Lower lobe of right lung (tissue), 2 donors: Measurements from ENCODE around the gene SEC63. TPM values are rescaled to one million over a fixed set of nuclear protein-coding genes. Genes with fewer than 3 reads are reported as not detected.

Source experiments
- ATAC-seq, 2 donors: fragments of 200-7000 bp; cut with Tn5 transposase; one replicate each; pipeline ENCODE4 v1.9.1; 2020 to 2022; ENCODE audit warnings: mild to moderate bottlenecking in 2 of 2, moderate library complexity in 2 of 2
- DNase-seq: peaks from one replicate; pipeline ENCODE4 v3.0.0-alpha.2; 2020
- H3K27ac ChIP-seq: fragments of 200-600 bp; one replicate; pipeline ENCODE4 v1.8.0; 2022
- H3K27me3 ChIP-seq: fragments of 200-600 bp; one replicate; pipeline ENCODE4 v1.8.0; 2022; ENCODE audit warnings: low read depth
- H3K36me3 ChIP-seq: fragments of 200-600 bp; one replicate; pipeline ENCODE4 v1.8.0; 2022; ENCODE audit warnings: mild to moderate bottlenecking
- H3K4me1 ChIP-seq: fragments of 200-600 bp; one replicate; pipeline ENCODE4 v1.8.0; 2022
- H3K4me3 ChIP-seq: fragments of 200-600 bp; one replicate; pipeline ENCODE4 v1.8.0; 2022; ENCODE audit warnings: mild to moderate bottlenecking
- H3K9me3 ChIP-seq: fragments of 200-600 bp; one replicate; pipeline ENCODE4 v1.8.0; 2022
- CTCF ChIP-seq: fragments of 200-600 bp; IDR thresholded peaks from one replicate; pipeline ENCODE4 v1.8.0; 2022; ENCODE audit warnings: antibody characterized with exemption, mild to moderate bottlenecking
- intact Hi-C: fragments of 100-400 bp; cut with DNase I; formaldehyde crosslinking; loops from one replicate; pipeline ENCODE4 v1.11.0; 2022
- total RNA-seq: library from RNA; stranded (reverse); fragmentation: NEBNext Ultra II Directional; extraction: Animal tissue kit (Norgen Biotek cat#: 25700); gene quantifications from one replicate; pipeline ENCODE4 v1.2.1, GENCODE V29; 2021
- donor health status: DM: no; HTN: yes; CAD: no; lungs with severe emphysema.

The SEC63 gene
- total RNA-seq, 1 donor from 2014 or later = 96.5 TPM

GRCh38 chr6:107820338-107821261, 137.4 kb downstream of the SEC63 start:
- Histone ChIP-seq H3K36me3 (no peaks in the 10 kb centered on the region), H3K4me1 (peaks cover 27% of the 10 kb centered on the region), H3K27me3 (peaks cover 7% of the 10 kb centered on the region), H3K4me3 (peak overlapping the region; percentile 27), H3K9me3 (no peaks in the 10 kb centered on the region), H3K27ac (no peak overlapping the region)
- TF ChIP-seq CTCF = no peak
- intact Hi-C loops = no loop called here
- DNase-seq (no peak), ATAC-seq (peak; percentile 22 to 55)

GRCh38 chr6:107819964-107820337, 138.1 kb downstream of the SEC63 start:
- Histone ChIP-seq H3K4me1 (peaks cover 27% of the 10 kb centered on the region), H3K27me3 (peaks cover 7% of the 10 kb centered on the region), H3K4me3 (peak overlapping the region; percentile 27), H3K36me3 (no peaks in the 10 kb centered on the region), H3K9me3 (no peaks in the 10 kb centered on the region), H3K27ac (no peak overlapping the region)
- intact Hi-C loops = no loop called here
- ATAC-seq (peak in 1 of 2 donors; percentile 6), DNase-seq (no peak)
- TF ChIP-seq CTCF = no peak

- no peak for ATAC-seq
- Histone ChIP-seq H3K9me3 (no peaks in the 10 kb centered on the region), H3K27ac (no peak overlapping the region), H3K4me3 (no peak overlapping the region), H3K27me3 (peaks cover 7% of the 10 kb centered on the region), H3K36me3 (no peaks in the 10 kb centered on the region), H3K4me1 (peaks cover 27% of the 10 kb centered on the region)
- TF ChIP-seq CTCF = no peak
- DNase-seq = no peak
- intact Hi-C loops = no loop called here
Measured at GRCh38 chr6:107819217-107819616, 138.8 kb downstream of the SEC63 start.

- H3K4me1 ChIP-seq = peaks cover 26% of the 10 kb centered on the region
- no peak overlapping the region for H3K27ac ChIP-seq
- peaks cover 6% of the 10 kb centered on the region for H3K27me3 ChIP-seq
- H3K4me3 ChIP-seq = no peak overlapping the region
- no peaks in the 10 kb centered on the region for H3K9me3 ChIP-seq
- DNase-seq (no peak), ATAC-seq (no peak)
- intact Hi-C loops = no loop called here
- H3K36me3 ChIP-seq = no peaks in the 10 kb centered on the region
- no peak for TF ChIP-seq CTCF
Measured at GRCh38 chr6:107818272-107818671, 139.7 kb downstream of the SEC63 start.

- TF ChIP-seq CTCF = no peak
- intact Hi-C loops = no loop called here
- no peak for DNase-seq
- Histone ChIP-seq H3K9me3 (no peaks in the 10 kb centered on the region), H3K27ac (no peak overlapping the region), H3K4me1 (peaks cover 22% of the 10 kb centered on the region), H3K4me3 (no peak overlapping the region), H3K27me3 (peaks cover 1% of the 10 kb centered on the region), H3K36me3 (no peaks in the 10 kb centered on the region)
- no peak for ATAC-seq
Measured at GRCh38 chr6:107817784-107818183, 140.2 kb downstream of the SEC63 start.

Other genes starting within 250 kb of the SEC63 start
- gene SCML4, start 133.9 kb downstream of the SEC63 start, total RNA-seq = 3.2 TPM
- gene OSTM1, start 116.5 kb upstream of the SEC63 start, total RNA-seq = 63.8 TPM
- gene NR2E1, start 207.8 kb upstream of the SEC63 start, total RNA-seq = not detected